HG03039 (cell line): ENCODE data around the gene SH3PXD2B.

Experiments used
- ATAC-seq: cut with Tn5 transposase; IDR thresholded peaks from one replicate; pipeline ENCODE4 v1.9.1; 2021; ENCODE audit warnings: mild to moderate bottlenecking, moderate library complexity; ENCODE audit not compliant: unreplicated experiment

Gene SH3PXD2B

DNA sequence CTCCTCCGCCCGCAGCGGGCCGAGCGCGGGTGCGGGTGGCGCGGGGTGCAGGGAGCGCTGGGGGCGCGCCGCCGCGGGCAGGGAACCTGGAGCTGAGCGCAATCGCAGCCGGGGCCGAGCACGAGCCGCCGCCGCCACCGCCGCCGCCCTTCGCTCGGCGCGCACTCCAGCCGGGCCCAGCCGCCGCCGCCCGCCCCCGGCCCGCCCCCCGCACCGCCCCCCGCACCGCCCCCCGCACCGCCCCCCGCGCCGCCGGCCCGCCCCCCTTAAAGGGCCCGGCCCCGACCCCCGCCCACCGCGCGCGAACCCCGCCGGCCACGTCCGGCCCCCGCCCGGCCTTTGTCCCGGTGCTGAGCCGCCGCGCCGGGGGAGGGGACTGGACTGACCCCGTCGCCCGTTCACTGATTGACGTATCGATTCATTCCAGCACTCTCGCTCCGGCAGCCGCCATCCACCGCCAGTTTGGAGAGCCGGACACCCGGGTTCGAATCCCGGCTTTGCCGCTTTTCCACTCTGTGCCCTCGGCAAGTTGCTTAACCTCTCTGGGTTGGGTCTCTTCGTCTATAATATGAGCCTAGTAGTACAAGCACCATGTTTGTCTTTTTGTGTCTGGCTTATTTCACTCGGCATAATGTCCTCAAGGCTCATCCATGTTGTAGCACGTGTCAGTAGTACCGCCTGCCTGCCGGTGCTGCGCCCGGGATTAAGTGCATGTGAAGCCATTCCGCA lies at the start of gene SH3PXD2B:
Gene SH3PXD2B (minus strand): TSS at position 168 of the 729 bp plus-strand sequence. CDS start 173 bp downstream, outside the sequence.
- no peak for ATAC-seq

DNA sequence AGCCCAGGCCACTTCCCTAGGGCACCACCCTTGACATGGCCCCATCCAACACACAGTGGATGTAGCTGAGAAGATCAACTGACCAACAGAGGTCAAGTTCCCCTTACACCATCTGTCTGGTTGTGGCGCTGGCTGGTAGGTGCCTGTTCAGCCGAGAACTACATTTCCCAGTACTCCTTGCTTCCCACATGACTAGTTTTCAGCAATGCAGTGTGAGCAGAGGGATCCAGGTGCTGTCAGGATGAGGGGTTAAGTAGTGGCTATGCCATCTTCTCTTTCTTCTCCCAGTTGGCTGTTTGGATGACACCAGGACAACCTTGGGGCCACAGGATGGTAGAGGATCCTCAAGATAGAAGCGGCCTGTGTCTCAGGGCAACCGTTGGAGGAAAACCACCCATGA lies 48.6 kb upstream of the SH3PXD2B start:
- ATAC-seq = no peak

DNA sequence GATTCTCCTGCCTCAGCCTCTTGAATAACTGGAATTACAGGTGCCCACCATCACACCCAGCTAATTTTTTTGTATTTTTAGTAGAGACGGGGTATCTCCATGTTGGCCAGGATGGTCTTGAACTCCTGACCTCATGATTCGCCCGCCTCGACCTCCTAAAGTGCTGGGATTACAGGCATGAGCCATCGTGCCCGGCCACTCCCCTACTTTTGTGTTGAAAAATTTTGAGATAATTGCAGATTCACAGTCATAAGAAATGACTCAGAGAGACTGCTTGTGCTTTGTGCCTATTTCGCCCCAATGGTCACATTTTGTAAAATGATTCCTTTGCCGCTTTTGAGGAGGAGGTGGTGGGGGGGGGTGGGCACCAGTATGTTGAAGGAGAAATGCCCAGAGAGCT lies 48.1 kb upstream of the SH3PXD2B start:
- ATAC-seq = no peak

DNA sequence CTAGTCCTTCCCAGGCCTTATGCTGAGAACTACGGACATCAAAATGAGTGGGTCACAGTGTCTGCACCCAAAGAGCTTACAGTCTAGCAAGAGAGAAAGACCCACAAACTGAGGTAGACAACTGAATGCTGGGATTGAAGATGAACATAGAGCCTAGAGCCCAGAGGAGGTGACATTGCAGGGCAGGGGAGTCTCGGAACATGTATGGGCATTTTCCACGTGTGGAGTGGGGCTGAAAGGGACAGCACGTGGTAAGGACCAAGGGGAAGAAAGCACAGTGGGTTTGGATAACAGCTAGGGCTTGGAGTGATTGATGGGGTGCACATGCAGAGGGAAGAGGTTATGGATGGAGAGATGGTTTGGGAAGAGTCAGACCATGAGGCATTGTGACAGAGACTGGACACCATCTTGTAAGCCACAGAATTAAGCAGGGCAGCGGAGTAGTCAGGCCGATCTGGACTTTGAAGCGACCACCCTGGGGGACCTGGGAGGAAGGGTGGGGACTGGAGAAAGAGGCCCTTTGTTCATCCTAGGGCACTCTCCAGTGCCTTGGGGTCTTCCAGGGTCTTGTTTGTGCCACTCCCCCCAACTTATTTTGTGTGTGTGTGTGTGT lies 47.5 kb upstream of the SH3PXD2B start:
- no peak for ATAC-seq

DNA sequence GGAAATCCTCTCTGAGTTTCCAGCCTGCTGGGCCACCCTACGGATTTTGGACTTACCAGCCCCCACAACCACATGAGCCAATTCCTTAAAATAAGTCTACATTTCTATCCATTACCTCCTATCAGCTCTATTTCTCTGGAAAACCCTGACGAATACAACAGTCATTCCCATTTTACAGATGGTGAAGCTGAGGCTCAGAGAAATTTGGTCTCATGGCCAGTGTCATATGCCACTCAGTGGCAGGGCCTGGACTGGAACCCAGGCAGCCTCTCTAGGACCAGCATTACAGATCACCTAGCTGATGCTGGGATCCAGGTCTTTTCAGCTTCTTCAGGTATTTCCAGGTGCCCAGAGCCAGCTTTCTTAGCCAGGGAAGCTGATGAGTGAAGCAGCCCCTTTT lies 45.0 kb upstream of the SH3PXD2B start:
- no peak for ATAC-seq

DNA sequence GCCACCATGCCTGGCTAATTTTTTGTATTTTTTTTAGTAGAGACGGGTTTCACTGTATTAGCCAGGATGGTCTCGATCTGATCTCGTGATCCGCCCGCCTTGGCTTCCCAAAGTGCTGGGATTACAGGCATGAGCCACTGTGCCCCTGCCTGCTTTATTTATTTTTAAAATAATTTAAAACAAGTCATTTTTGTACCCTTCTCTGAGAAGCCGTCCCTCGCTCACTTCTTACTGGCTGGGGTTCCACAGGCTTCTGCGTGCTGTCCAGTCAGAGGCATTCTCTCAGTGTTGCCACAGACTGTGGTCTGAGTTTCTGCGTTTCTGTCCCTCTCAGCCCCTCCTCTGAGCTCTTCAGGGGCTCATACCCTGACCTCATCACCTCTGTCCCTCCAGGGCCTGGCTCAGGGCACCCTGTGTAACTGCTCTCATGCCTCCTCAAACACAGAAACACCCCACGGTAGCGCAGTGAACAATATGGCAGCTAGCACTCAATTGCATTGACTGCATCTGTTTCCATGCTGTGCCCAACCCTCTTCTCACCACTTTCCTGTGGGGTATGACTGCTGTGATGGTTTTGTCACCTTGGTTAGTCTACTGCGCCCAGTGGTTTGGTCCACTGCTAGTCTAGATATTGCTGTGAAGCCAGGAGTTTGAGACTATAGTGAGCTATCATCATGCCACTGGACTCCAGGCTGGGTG lies 44.3 kb upstream of the SH3PXD2B start:
- ATAC-seq = no peak

DNA sequence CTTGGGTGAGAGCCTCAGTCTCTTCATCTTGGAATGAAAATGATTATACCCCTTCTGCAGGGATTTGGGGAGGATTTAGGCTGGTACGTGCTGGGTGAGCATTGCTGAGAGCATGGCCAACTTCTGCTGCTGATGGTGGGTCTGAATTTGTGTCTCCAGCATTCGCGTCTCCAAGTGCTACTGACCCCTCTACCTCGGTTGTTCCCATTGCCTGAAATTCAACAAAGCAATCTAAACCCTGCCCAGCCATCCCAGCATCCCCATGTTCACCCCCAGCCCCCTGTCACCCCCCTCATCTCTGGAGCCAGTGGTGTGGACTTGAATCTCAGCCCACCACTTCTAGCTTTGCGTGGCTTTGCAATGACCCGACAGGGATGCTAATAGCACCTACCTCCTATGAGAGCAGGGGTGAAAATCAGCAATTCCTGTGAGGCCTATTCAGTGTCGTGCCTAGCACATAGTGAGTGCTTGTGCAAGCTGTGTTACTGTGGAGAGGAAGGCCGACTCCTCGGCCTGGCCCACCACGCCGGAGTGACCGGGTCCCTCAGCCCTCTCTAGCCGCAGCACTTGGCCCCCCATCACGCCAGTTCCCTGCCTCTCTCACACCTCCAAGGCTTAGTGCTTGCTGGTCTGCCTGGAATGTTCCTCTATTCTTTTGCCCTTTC lies 43.4 kb upstream of the SH3PXD2B start:
- ATAC-seq = no peak

DNA sequence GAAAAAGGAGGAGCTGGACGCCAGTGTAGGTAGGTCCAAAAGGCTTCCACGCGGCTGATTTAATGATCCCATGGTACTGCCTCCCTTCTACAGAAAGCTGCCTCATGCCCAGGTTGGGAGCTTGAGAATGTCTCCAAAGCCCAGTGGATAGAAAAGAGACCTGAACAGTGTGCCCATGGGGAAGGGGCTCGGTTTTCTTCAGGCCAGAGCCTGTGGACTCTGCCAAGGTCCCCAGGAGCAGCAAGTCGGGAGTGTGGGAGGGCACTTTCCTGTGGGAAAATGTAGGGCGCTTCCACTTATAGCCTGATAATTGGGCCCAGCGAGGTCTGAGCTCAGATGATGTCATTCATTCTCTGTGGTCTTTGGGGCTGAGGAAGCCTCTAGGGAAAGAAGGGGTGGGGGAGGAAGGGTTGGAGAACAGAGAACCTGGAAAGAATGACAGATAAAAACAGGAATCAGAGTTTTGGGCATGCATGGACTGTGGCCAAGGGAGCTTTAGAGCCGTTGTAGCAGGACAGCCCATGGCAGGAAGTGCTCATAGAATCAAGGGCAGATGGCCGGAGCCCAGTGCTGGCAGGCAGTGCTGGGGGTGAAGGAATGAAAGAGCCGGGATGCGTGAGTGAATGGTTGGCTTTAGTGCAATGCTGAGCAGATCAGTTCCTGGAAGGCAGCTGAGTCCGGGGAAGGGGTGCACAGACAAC lies 42.5 kb upstream of the SH3PXD2B start:
- no peak for ATAC-seq

DNA sequence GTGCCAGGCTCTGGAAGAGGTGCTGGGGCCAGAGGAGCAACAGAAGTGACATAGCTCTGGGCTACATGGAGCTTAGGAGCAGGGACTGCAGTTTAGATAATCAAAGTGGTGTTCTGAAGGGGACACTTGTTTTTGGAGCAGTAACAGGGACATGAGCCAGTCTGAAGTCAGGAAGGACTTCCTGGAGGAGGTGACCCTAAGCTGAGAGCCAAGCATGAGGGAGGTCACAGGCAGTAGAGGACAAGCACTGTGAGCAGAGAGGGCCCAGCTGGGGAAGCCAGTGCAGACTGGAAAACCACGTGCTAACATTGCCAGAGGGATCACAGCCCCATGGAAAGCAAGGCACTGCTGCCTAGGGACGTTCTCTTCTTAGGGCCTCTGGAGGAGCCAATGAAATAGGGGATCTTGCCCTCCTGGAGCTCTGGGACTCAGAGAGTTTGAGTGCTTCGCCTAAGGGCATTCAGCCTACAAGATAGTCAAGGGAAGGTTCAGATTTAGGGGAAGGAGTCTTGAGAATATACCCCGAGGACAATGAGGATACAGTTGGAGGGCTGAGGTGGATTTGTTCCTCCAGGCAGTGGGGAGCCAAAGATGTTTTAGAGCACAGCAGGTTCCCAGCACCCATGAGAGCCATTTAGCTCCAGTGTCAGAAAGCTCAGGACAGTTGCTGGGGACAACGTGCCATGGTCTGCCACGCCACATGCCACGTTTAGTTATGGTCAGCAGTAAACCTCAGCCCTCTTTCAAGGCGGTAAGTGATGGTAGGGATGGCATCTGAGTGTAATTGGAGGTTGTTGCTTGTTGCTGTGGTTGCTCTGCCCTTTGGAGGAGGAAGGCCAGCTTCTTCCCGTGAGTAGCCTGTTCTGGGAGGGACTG lies 40.5 kb upstream of the SH3PXD2B start:
- ATAC-seq = no peak

DNA sequence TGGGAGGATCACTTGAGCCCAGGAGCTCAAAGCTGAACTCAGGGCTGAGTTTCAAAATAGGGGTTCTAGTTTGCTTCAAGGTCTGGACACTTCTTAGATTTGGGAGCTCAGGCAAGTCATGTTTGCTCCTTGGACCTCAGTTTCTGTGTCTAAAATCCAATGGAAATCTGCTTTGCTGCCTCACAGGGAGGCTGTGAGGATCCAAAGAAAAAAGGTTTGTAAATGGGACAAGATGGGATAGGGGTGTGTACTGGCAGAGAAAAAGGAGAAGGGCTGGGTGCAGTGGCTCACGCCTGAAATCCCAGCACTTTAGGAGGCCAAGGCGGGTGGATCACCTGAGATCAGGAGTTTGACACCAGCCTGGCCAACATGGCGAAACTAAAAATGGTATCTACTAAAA lies 39.6 kb upstream of the SH3PXD2B start:
- ATAC-seq = no peak

DNA sequence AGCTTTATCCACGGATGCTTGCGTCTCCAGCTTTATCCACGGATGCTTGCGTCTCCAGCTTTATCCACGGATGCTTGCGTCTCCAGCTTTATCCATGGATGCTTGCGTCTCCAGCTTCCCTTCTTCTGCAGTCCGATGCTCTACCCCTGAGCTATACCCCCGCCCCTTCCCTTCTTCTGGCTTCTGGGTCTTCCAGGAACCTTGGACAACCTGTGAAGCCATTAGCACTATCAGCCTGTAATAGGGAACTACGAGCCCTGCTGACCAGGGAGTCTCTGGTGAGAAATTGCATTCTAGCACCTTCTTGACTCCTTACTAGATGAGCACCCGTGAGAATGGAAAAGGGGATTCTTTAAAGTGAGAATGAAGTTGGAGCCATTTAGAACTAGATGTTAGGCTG lies 39.1 kb upstream of the SH3PXD2B start:
- no peak for ATAC-seq

DNA sequence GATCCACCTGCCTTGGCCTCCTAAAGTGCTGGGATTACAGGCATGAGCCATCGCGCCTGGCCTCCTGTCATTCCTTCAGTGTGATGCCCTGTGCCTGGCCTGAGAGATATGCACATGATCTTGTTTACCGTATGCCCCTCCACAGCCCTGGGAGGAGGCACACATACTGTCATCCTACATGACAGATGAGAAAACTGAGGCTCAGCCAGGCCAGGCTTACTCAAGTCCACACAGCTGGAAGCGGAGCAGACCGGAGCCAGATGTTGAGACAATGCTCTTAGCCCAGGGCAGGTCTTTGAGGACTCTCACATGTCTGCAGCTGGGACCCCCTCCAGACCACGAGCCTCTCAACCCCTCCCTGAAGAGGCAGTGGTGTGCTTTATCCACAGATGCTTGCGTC lies 38.7 kb upstream of the SH3PXD2B start:
- ATAC-seq = no peak

DNA sequence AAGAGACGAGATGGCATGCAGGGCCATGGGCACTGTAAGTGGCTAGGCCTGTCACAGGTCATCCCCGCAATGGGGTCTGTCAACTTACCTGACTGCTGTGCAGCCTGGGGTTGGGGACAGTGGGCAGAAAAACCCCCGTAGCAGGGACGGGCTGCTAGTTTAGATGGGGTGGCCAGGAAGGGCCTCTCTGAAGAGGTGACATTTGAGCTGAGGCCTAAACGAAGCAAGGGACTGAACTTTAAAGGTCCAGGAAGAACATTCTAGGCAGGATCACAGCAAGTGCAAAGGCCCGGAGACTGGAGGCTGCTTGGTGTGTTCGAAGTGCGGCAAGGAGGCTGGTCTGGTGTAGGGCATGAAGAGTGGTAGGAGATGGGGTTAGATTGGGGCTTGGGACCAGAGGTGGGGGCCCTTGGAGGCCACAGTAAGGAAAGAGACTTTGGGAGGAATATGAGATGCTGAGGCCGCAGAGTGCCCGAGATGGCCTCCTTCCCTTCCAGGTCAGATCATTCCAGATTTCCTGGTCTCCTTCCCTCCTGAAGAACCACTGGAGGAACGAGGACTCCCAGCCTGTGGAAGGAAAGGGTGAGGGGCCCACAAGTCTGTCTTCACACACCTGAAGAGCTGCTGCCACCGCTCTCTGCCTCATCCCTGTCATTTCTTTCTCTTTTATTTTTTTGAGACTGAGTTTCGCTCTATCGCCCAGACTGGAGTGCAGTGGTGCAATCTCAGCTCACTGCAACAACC lies 37.9 kb upstream of the SH3PXD2B start:
- ATAC-seq = no peak

DNA sequence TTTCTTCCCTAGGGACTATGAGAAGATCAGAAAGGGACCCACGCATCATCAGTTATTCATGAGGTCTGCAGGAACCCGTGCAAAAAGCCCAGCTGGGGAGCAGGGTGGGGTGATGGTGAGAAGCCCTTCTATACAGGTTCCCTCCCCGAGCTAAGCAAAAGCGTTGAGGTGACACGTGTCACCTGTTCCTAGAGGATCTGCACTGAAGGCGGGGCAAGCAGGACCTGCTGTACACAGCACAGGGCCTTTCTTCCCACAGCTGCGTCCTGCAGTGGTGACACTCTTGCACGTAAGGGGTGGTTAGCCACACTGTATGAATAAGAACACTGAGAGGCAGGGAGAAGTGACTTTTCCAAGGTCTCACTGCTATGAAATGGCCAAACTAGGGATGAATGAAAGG lies 37.2 kb upstream of the SH3PXD2B start:
- no peak for ATAC-seq

DNA sequence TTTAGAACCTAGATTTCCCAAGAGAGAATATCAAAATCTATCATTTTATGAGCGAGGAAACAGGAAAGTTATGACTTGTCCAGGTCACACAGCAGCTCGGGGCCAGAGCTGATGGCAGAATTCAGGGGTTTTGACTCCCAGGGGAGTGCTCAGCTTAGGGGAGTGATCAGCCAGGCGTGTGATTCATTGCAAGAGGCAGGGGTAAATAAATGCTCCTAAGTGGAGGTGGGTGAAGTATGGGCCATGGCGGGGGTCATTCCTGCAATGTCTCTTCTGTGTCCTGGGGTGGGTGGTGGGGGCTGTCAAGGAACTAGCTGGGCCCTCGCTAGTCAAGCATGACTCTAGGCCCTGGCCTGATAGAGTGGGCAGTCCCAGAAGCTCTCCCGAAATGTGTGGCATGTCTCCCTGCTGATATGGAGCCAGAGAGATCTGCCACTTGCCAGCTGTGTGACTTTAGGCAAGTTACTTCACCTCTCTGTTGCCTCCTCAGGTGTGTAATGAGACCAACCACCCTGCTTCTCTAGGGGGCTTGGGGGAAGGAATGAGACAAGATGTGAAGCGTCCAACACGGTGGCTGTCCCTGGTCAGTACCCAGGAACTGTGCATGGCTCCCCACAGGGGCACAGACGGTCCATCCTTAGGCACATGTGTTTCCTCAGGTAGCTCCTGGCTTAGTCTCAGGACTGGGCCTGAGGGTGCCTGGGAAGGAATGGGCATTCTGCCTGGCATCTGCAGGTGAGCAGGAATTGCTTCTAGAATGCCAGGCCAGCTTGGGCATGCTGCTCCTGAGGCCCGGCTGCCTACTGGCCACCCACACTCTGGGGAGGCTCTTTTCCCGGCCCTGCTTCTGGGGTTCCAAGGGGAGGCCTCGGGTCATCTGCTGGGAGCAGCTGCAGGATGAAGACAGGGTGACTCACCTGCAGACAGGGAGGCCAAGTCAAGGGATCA lies 36.5 kb upstream of the SH3PXD2B start:
- no peak for ATAC-seq

DNA sequence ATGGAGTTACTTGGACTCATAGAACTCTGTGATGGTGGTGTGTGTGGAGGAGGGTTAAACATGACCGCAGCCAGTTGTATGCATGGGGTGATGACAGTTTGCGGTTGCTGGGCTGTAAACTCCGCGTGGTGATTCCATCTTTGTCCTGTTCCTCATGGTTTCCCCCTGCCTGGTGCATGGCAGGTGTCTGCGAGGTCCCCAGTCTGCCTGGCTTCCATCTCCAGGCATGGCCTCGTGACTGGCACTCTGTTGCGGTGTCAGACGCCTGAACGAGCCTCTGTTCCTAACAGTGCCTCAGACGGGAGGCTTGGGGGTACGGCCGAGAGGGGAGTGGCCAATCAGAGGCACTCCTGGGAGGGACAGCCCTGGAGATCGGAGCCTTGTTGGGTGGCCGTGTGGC lies 33.9 kb upstream of the SH3PXD2B start:
- ATAC-seq = no peak

DNA sequence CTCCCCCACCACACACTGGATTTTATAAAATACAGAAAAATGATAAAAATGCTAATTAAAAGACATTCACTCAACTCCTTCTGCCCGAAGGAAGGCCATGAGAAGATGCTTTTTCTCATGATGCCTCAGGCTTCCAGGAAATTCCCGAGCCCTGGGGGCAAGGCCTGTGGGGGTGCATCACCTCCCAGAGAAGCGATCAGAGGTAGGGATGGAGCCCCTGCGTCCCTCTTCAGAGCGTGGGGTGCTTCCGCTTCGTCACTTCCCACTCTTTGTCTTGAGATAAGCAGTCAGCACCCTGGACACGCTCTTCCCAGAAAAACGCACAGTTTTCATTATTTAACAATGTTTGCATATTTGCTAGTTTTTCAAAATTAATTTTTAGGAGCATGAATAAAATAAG lies 33.3 kb upstream of the SH3PXD2B start:
- no peak for ATAC-seq

DNA sequence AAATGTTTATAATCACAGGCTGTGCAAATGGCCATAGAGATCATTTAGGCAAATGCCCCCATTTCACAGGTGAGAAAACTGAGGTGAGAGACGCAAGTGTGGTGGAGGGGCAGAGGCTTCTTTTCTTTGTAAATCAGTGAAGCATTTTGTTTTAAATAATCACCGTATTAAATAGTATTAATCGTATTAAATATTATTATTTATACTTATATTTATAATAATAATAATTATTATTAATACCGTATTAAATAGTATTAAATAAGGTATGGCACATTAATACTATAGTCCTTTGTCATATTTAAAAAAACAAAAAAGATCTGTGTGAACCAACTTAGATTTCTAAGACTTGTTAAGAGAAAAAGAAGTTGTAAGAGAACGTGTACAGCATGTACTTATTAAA lies 32.6 kb upstream of the SH3PXD2B start:
- no peak for ATAC-seq
